SK-N-SH (cell line): Measurements from ENCODE around the gene TMA7.

Source experiments
- POLR2AphosphoS5 ChIP-seq: IDR thresholded peaks from 2 replicates; pipeline ENCODE4 v1.6.1; 2012; ENCODE audit warnings: low read depth, low read length
- RAD21 ChIP-seq: IDR thresholded peaks from 2 replicates; pipeline ENCODE4 v1.6.1; 2012; ENCODE audit warnings: mild to moderate bottlenecking, low read length
- RCOR1 ChIP-seq: fragments of 150-350 bp; IDR thresholded peaks from 2 replicates; pipeline ENCODE4 v1.6.1; 2017; ENCODE audit warnings: antibody characterized with exemption, low read length
- TF ChIP-seq, protein P1 (sequence below): IDR thresholded peaks from 2 replicates; pipeline ENCODE4 v1.4.0; 2012; ENCODE audit warnings: low read depth, borderline replicate concordance

DNA sequence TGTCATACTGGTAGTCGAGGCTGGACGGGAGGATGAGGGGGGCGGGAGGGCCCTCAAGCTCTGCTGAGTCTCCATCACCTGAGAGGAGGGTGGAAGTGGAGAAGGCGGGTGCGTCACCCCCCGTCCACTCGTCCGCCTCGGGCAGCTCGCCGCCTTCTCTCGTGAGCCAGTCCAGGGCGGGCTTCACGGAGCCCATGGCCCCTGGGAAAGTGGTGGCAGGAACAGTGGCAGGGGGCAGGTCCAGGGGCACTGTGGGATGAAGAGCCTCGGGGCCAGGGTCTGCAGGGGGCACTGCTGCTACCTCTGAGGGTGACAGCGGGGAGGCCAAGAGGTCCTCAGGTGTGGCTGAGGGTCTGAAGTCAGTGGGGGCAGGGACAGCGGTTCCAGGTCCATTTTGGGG, 20.5 kb upstream of the TMA7 start:
- no peak for TF ChIP-seq RAD21
- TF ChIP-seq, protein P1, sequence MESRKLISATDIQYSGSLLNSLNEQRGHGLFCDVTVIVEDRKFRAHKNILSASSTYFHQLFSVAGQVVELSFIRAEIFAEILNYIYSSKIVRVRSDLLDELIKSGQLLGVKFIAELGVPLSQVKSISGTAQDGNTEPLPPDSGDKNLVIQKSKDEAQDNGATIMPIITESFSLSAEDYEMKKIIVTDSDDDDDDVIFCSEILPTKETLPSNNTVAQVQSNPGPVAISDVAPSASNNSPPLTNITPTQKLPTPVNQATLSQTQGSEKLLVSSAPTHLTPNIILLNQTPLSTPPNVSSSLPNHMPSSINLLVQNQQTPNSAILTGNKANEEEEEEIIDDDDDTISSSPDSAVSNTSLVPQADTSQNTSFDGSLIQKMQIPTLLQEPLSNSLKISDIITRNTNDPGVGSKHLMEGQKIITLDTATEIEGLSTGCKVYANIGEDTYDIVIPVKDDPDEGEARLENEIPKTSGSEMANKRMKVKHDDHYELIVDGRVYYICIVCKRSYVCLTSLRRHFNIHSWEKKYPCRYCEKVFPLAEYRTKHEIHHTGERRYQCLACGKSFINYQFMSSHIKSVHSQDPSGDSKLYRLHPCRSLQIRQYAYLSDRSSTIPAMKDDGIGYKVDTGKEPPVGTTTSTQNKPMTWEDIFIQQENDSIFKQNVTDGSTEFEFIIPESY: no peak
- no peak for TF ChIP-seq RCOR1
- no peak for TF ChIP-seq POLR2AphosphoS5
